Stimulated activated CD8-positive, alpha-beta memory T cell treated with anti-CD3 and anti-CD28 coated beads, Interleukin-4, amount 100 ng/mL, for 1 hour (primary cell): Measurements from ENCODE around the gene PIGS.
"Not testable (repeated sequence)": the region's sequence is repeated elsewhere in the genome, so short reads cannot be mapped to it uniquely, and the experiment has no call there.

Source experiments
- DNase-seq, 2 donors: peaks; one replicate each; pipeline ENCODE4 v3.0.0-alpha.2; 2020; ENCODE audit warnings: low read depth in 2 of 2, low spot score in 1 of 2

The PIGS gene

GRCh38 chr17:28532050-28532960 lies 39.0 kb downstream of the PIGS start:
- no peak for DNase-seq

- no peak for DNase-seq
These were observed 40.4 kb downstream of the PIGS start for GRCh38 chr17:28530926-28531325.

GRCh38 chr17:28530250-28530649 lies 41.1 kb downstream of the PIGS start:
- no peak for DNase-seq

GRCh38 chr17:28529013-28529400 lies 42.3 kb downstream of the PIGS start:
- no peak for DNase-seq

GRCh38 chr17:28528327-28529012 lies 42.9 kb downstream of the PIGS start:
- no peak for DNase-seq

GRCh38 chr17:28527859-28528258 lies 43.5 kb downstream of the PIGS start:
- DNase-seq = no peak

GRCh38 chr17:28527181-28527681 lies 44.1 kb downstream of the PIGS start:
- no peak for DNase-seq

DNA sequence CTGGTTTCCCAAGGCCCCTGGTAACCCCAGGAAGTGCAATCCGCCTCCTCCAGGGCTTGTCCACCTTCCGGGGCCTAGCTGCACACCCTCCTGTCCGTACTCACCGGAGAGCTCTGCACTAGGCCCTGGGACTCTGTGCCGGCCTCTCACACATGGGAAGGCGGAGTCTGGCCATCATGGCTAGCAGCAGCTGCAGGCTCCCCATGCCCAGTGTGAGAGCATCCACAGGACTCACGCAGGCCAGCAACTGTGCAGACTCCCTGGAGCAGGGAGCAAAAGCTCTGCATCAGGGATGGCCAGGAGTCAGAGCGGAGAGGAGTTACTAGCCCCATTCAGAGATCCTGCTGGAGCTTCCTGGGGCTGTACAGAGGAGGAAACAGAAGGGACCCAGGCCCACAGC lies 44.9 kb downstream of the PIGS start:
- no peak for DNase-seq

DNA sequence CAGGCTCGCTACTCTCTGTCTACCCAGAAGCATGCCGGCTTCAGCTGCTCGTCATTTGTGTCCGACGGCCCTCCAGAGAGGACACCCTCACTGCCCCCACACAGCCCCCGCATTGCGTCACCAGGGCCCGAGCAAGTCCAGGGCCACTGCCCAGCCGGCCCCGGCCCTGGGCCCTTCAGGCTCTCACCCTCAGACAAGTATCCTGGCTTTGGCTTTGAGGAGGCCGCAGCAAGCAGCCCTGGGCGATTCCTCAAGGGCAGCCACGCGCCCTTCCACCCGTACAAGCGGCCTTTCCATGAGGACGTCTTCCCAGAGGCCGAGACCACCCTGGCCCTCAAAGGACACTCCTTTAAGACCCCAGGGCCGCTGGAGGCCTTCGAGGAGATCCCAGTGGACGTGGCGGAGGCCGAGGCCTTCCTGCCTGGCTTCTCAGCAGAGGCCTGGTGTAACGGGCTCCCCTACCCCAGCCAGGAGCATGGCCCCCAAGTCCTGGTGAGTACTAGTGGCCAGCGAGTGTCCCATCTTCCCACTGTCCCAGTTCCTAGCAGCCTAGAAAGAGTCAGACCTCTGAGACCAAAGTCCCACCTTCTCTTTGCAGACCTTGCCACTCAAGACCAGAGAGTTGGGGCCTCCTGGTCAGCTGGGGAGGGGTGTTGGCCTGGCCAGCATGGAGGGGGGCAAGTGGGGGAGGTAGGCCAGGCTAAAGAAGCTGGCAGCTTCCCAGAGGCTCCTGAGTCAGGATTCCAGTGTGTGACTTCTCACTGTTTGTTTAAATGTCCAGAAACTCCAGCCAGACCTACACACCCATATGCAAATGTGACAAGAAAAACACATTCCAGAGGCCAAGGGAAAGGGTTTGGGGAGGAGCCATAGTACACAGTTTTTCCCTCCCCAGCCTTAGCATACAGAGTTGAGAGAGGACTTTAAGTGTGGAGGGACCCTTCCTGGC lies 46.6 kb downstream of the PIGS start:
- no peak for DNase-seq

- DNase-seq = no peak
These were observed 47.4 kb downstream of the PIGS start for GRCh38 chr17:28523876-28524275.

- DNase-seq = no peak
These were observed 48.1 kb downstream of the PIGS start for GRCh38 chr17:28523186-28523585.

GRCh38 chr17:28522281-28522680 lies 49.0 kb downstream of the PIGS start:
- not testable (repeated sequence) for DNase-seq

DNA sequence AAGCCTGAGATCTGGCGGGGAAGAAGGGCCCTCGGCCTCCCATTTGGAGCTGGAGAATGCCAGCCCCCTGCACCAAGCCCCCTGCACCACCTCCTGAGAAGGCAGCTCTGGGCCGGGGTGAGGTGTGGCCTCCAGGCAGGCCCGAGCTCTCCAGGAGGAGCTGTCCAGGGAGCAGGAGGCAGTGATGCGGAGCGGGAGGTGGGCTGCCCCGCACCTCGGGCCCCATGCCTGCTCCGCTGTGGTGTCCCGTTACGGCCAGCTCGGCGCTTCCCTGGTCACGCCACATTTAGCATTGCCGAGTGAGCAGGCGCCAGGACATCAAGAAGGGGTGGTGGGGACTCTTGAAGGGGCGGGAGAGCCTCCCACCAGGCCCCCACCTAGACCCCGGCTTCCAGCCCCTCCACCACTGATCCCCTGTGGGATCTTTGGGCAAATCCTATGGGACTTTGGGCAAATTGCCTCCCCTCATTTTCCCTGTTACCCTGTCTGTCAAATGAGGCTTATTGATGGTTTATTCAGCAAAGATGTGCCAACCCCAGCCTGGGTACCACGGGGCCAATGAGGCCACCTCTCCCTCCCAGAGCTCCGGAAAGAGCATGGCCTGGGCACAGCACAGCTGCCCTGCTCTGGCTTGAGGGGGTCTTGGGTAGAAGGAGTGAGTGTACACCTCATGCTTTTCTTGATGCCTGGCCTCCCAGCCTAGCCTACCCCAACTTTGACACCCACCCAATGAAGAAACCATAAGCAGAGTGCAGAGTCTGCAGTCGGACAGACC lies 49.8 kb downstream of the PIGS start:
- DNase-seq = no peak

- no peak for DNase-seq
These were observed 50.6 kb downstream of the PIGS start for GRCh38 chr17:28520687-28521086.

- DNase-seq = no peak
These were observed 52.1 kb downstream of the PIGS start for GRCh38 chr17:28519236-28519635.

GRCh38 chr17:28518578-28518977 lies 52.7 kb downstream of the PIGS start:
- DNase-seq = no peak

DNA sequence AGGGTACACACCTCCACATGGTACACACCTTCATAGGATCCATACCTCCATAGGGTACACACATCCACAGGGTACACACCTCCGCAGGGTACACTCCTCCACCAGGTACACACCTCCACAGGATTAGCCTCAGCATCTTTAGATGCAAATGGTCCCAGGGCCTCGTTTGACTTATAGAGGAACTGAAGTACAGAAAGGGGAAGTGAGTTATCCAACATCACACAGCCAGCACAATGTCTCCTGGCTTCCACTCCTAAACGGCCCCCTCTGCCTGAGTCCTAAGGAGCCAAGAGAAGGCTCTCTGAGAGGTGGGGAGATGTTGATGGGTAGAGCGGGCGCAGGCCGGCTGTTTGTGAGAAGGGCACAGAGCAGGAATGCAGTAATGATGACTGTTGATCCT lies 53.2 kb downstream of the PIGS start:
- DNase-seq = no peak

- no peak for DNase-seq
These were observed 55.8 kb downstream of the PIGS start for GRCh38 chr17:28515518-28515917.

DNA sequence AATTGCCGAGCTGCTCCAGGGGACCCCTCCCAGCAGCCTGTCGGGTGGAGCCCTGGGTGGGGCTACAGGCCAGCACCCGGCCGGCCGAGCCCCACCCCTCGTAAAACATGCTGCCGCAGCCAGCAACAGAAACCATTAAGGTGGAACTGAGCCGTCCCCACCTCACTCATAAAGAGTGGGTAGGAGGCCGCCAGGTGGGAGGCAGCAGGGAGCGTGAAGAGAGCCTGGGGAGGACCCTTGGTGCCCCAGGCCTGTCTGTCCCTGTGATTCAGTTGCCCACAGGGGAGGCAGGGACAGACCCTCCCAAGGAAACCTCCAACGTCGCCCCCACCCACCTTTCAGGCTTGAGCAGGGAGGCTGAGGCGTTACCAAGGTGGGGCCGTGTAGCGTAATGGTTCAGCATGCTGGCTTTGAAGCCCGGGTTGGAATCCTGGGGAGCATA lies 56.7 kb downstream of the PIGS start:
- DNase-seq = no peak

GRCh38 chr17:28513476-28513875 lies 57.8 kb downstream of the PIGS start:
- DNase-seq = no peak
